ENCODE results near the gene OGFOD1.

OGFOD1 gene

DNA sequence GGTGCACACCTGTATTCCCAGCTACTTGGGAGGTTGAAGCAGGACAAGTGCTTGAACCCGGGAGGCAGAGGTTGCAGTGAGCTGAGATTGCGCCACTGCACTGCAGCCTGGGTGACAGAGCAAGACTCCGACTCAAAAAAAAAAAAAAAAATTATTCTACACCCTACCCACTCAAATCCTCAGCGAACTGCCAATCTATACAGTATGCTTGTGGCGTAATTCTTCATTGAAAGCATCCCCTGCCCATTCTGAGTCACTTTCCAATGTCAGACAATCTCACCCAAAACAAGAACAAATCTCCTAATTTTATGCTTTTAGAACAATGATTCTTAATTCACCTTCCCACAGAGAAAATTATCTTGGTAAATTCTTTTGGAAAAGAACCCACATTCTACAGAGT, 38.0 kb upstream of the OGFOD1 start:
- TF ChIP-seq, protein P1, sequence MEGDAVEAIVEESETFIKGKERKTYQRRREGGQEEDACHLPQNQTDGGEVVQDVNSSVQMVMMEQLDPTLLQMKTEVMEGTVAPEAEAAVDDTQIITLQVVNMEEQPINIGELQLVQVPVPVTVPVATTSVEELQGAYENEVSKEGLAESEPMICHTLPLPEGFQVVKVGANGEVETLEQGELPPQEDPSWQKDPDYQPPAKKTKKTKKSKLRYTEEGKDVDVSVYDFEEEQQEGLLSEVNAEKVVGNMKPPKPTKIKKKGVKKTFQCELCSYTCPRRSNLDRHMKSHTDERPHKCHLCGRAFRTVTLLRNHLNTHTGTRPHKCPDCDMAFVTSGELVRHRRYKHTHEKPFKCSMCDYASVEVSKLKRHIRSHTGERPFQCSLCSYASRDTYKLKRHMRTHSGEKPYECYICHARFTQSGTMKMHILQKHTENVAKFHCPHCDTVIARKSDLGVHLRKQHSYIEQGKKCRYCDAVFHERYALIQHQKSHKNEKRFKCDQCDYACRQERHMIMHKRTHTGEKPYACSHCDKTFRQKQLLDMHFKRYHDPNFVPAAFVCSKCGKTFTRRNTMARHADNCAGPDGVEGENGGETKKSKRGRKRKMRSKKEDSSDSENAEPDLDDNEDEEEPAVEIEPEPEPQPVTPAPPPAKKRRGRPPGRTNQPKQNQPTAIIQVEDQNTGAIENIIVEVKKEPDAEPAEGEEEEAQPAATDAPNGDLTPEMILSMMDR (IDR thresholded peaks at IDR 0.05; ENCODE audit: insufficient read depth, low read depth, low read length, missing control alignments) = no peak
- H3K4me3 ChIP-seq (ENCODE audit: low read length) = no peak overlapping the region
- no peak for DNase-seq (ENCODE audit: low read depth)

- DNase-seq (ENCODE audit: low read depth) = no peak
- no peak overlapping the region for H3K4me3 ChIP-seq (ENCODE audit: low read length)
- TF ChIP-seq, protein P1 (IDR thresholded peaks at IDR 0.05; ENCODE audit: insufficient read depth, low read depth, low read length, missing control alignments) = no peak
Measured at GRCh38 chr16:56414366-56414765, 37.0 kb upstream of the OGFOD1 start.

DNA sequence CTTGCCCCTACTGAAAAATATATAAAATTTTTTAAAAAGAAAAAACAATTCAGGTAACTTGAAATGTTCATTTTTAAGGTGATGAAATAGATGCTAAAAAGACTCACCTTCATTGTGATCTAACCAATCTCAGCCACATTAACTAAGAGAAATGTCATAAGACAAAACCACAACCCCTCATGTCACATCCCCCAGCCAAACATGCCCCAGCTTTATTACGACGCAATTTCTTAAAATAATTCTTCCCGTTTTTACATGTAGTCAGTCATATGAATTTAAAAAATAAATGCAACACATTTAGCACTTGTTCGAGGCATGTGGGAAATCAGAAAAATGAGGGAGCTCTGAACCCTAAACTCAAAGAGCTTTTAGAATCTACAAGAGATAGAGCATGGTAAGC, 35.5 kb upstream of the OGFOD1 start:
- TF ChIP-seq, protein P1 (IDR thresholded peaks at IDR 0.05; ENCODE audit: insufficient read depth, low read depth, low read length, missing control alignments) = no peak
- H3K4me3 ChIP-seq (ENCODE audit: low read length) = no peak overlapping the region
- DNase-seq (ENCODE audit: low read depth) = no peak

DNA sequence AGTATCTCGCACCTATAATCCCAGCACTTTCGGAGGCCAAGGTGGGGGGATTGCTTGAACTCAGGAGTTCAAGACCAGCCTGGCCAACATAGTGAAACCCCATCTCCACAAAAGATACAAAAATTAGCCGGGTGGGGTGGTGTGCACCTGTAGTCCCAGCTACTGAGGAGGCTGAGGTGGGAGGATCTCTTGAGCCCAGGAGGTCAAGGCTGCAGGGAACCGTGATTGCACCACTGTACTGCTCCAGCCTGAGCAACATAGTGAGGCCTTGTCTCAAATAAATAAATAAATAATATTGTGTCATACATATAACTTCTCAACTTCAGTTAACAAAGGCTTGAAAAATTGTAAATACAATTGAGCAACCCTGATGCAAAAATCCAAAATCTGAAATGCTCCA, 34.2 kb upstream of the OGFOD1 start:
- no peak overlapping the region for H3K4me3 ChIP-seq (ENCODE audit: low read length)
- DNase-seq (ENCODE audit: low read depth) = no peak
- TF ChIP-seq, protein P1 (IDR thresholded peaks at IDR 0.05; ENCODE audit: insufficient read depth, low read depth, low read length, missing control alignments) = no peak

GRCh38 chr16:56419740-56420548, 31.4 kb upstream of the OGFOD1 start:
- no peak for DNase-seq (ENCODE audit: low read depth)
- no peak overlapping the region for H3K4me3 ChIP-seq (ENCODE audit: low read length)
- TF ChIP-seq, protein P1 (IDR thresholded peaks at IDR 0.05; ENCODE audit: insufficient read depth, low read depth, low read length, missing control alignments) = no peak

GRCh38 chr16:56420613-56421012, 30.7 kb upstream of the OGFOD1 start:
- no peak overlapping the region for H3K4me3 ChIP-seq (ENCODE audit: low read length)
- no peak for DNase-seq (ENCODE audit: low read depth)
- TF ChIP-seq, protein P1 (IDR thresholded peaks at IDR 0.05; ENCODE audit: insufficient read depth, low read depth, low read length, missing control alignments) = no peak

DNA sequence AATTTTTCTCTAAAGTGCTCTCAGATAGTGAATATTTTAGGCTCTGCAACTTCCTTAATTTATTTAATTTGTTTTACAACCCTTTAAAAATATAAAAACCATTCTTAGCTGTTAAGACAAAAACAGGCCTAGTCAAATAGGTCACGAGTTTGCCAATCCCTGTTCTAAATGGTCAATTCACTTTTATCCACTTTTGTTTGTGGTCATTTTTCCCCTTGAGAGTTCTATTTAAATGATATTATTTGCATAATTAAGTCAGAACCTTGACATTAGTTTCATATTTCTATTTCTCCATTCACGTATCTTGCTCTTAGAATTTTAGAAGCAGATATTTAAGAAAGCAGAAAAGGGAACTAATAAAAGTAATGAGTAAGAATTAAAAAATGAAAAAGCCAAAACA, 30.0 kb upstream of the OGFOD1 start:
- H3K4me3 ChIP-seq (ENCODE audit: low read length) = no peak overlapping the region
- DNase-seq (ENCODE audit: low read depth) = no peak
- TF ChIP-seq, protein P1 (IDR thresholded peaks at IDR 0.05; ENCODE audit: insufficient read depth, low read depth, low read length, missing control alignments) = no peak

All from epithelial cell of esophagus (primary cell).